ENCODE data around the gene BTBD3. TPM values are rescaled to one million over a fixed set of nuclear protein-coding genes. Genes with fewer than 3 reads are reported as not detected.

The BTBD3 gene
- total RNA-seq, 6 experiments from 2014 or later, result 26.1 to 32.2 (median 29.5) TPM

GRCh38 chr20:11970243-11970836 lies 52.6 kb downstream of the BTBD3 start:
- H3K9me3 Mint-ChIP-seq, result no peaks in the 10 kb centered on the region
- no peak for TF ChIP-seq CTCF (IDR thresholded peaks at IDR 0.05)

GRCh38 chr20:11972478-11972877 lies 54.8 kb downstream of the BTBD3 start:
- no peaks in the 10 kb centered on the region for H3K4me1 Mint-ChIP-seq (ENCODE audit: low read depth)
- no peak overlapping the region for H3K4me3 Mint-ChIP-seq
- TF ChIP-seq CTCF (IDR thresholded peaks at IDR 0.05), result no peak
- no peaks in the 10 kb centered on the region for H3K9me3 Mint-ChIP-seq
- no peaks in the 10 kb centered on the region for H3K36me3 Mint-ChIP-seq (ENCODE audit: low read depth)
- no peak overlapping the region for H3K27ac Mint-ChIP-seq
- no peak for DNase-seq
- H3K27me3 Mint-ChIP-seq (ENCODE audit: insufficient read depth), result peaks cover 2% of the 10 kb centered on the region; the same call in 1 of the 2 replicates

More at GRCh38 chr20:11970243-11970836, 52.6 kb downstream of the BTBD3 start:
- Mint-ChIP-seq H3K4me1 (ENCODE audit: low read depth) (peaks cover 8% of the 10 kb centered on the region; the same call in 1 of the 2 replicates), H3K27me3 (ENCODE audit: insufficient read depth) (peaks cover 3% of the 10 kb centered on the region), H3K36me3 (ENCODE audit: low read depth) (no peaks in the 10 kb centered on the region), H3K27ac (no peak overlapping the region), H3K4me3 (no peak overlapping the region)
- no peak for DNase-seq
